RWPE2 (cell line): ENCODE data around the gene LRFN2.

ENCODE experiments used
- ATAC-seq: fragments of 200-7000 bp; cut with Tn5 transposase; 3 replicates; pipeline ENCODE4 v1.9.1; 2021; ENCODE audit warnings: low read depth
- DNase-seq: peaks from one replicate; pipeline ENCODE4 v3.0.0-alpha.2; 2020; ENCODE audit warnings: low spot score
- H3K27ac ChIP-seq: fragments of 450-650 bp; 2 replicates; pipeline ENCODE4 v1.5.1; 2017; ENCODE audit warnings: mild to moderate bottlenecking; ENCODE audit not compliant: poor library complexity, severe bottlenecking
- H3K27me3 ChIP-seq: fragments of 250-450 bp; sonication (Bioruptor Pico); 2 replicates; pipeline ENCODE4 v1.5.1; 2021; ENCODE audit warnings: mild to moderate bottlenecking, moderate library complexity; ENCODE audit not compliant: insufficient read depth, poor library complexity, severe bottlenecking
- H3K36me3 ChIP-seq: fragments of 250-450 bp; sonication (Bioruptor Pico); 2 replicates; pipeline ENCODE4 v1.5.1; 2020; ENCODE audit warnings: low read depth, mild to moderate bottlenecking, moderate library complexity
- H3K4me1 ChIP-seq: fragments of 250-450 bp; sonication (Bioruptor Pico); 2 replicates; pipeline ENCODE4 v1.5.1; 2021; ENCODE audit warnings: mild to moderate bottlenecking, moderate library complexity; ENCODE audit not compliant: insufficient read depth, poor library complexity, severe bottlenecking
- H3K4me3 ChIP-seq: fragments of 250-450 bp; sonication (Bioruptor Pico); 2 replicates; pipeline ENCODE4 v1.5.1; 2021; ENCODE audit warnings: mild to moderate bottlenecking, moderate library complexity; ENCODE audit not compliant: severe bottlenecking
- H3K9me3 ChIP-seq: fragments of 250-450 bp; sonication (Bioruptor Pico); 2 replicates; pipeline ENCODE4 v1.5.1; 2021; ENCODE audit warnings: mild to moderate bottlenecking, moderate library complexity; ENCODE audit not compliant: severe bottlenecking
- CTCF ChIP-seq: fragments of 450-650 bp; IDR thresholded peaks from one replicate; pipeline ENCODE4 v1.5.1; 2017; ENCODE audit warnings: mild to moderate bottlenecking, moderate library complexity; ENCODE audit not compliant: poor library complexity, severe bottlenecking

Gene LRFN2

DNA sequence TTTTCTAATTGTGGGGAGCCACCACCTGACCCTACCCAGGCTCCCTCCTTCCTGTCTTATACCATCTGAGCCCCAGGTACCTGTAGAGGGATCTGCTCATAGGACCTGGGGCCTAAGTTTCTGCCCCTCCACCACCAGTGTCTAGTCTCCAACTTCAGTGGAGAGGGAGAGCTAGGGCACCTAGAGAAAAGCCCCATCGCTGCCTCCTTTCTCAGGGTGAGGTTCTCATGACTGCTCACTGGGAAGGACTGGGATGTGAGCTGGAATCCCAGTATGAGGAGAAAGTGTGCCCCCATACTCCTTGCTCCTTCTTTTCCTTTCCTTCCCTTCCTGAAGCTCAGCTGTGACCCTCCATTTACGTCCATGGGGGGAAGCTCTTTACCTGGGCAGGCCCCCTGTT is 231.6 kb downstream of the LRFN2 start:
- ATAC-seq (no peak), DNase-seq (no peak)
- H3K36me3 ChIP-seq = no peaks in the 10 kb centered on the region
- no peaks in the 10 kb centered on the region for H3K9me3 ChIP-seq
- H3K4me3 ChIP-seq = no peak overlapping the region
- no peak overlapping the region for H3K27ac ChIP-seq
- no peaks in the 10 kb centered on the region for H3K4me1 ChIP-seq
- H3K27me3 ChIP-seq = no peaks in the 10 kb centered on the region
- no peak for TF ChIP-seq CTCF

DNA sequence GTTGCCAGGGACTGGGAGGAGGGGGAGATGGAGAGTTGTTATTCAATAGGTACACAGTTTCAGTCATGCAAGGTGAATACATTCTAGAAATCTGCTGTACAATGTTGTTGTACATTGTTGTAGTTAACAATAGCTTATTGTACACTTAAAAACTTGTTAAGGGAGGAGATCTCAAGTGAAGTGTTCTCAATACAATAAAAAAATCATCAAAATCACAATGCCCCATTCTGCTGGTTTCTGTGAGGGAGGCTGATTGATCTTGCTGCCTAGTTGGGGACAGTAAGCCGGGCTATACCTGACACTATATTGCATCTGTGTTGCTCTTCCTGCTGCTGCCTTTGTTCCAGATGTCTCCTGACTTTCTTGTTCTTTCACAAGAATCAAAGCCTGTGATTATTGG is 232.1 kb downstream of the LRFN2 start:
- no peaks in the 10 kb centered on the region for H3K36me3 ChIP-seq
- no peak overlapping the region for H3K27ac ChIP-seq
- no peaks in the 10 kb centered on the region for H3K9me3 ChIP-seq
- no peaks in the 10 kb centered on the region for H3K4me1 ChIP-seq
- H3K4me3 ChIP-seq = no peak overlapping the region
- H3K27me3 ChIP-seq = no peaks in the 10 kb centered on the region
- TF ChIP-seq CTCF = no peak
- DNase-seq = no peak
- ATAC-seq = no peak

GRCh38 chr6:40353967-40354452 is 233.2 kb downstream of the LRFN2 start:
- Histone ChIP-seq H3K27ac (no peak overlapping the region), H3K36me3 (no peaks in the 10 kb centered on the region), H3K4me1 (no peaks in the 10 kb centered on the region), H3K4me3 (no peak overlapping the region), H3K27me3 (no peaks in the 10 kb centered on the region), H3K9me3 (no peaks in the 10 kb centered on the region)
- ATAC-seq (no peak), DNase-seq (no peak)
- TF ChIP-seq CTCF = no peak

DNA sequence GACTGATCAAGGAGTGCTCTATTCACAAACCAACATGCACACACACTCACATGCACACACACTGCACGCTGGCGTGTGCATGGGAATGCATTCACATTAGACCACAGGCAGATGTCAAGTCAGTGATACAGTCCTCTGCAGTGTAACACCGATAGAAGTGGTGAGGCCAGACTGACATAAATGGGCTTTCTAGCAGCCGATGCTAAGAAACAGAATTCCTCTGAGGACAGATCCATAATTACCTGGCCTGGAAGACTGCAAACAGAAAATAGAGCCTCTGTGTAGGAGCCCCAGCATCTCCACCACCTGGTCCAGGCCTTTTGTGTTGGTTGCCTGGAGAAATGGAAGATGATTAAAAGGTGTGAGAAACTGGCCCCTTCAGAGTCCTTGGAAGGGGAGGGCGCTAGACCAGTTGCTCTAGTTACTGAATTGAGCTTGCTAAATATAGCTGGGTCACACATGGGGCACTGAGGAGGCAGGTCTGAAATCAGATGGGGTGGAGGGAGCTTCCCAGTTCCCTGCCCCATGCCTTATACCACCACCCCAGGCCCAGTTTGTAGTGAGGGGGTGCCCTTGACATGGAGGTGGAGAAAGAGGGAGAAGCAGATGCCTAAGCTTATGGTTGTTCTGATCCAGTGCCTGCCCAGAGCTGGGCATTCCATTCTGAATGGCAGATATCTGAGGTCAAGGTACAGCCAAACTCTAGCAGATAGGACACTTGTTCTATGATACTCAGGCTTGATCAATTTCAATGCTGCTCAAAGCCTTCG is 233.8 kb downstream of the LRFN2 start:
- no peak for TF ChIP-seq CTCF
- Histone ChIP-seq H3K27me3 (no peaks in the 10 kb centered on the region), H3K27ac (no peak overlapping the region), H3K4me3 (no peak overlapping the region), H3K4me1 (no peaks in the 10 kb centered on the region), H3K9me3 (no peaks in the 10 kb centered on the region), H3K36me3 (no peaks in the 10 kb centered on the region)
- no peak for ATAC-seq
- DNase-seq = no peak

DNA sequence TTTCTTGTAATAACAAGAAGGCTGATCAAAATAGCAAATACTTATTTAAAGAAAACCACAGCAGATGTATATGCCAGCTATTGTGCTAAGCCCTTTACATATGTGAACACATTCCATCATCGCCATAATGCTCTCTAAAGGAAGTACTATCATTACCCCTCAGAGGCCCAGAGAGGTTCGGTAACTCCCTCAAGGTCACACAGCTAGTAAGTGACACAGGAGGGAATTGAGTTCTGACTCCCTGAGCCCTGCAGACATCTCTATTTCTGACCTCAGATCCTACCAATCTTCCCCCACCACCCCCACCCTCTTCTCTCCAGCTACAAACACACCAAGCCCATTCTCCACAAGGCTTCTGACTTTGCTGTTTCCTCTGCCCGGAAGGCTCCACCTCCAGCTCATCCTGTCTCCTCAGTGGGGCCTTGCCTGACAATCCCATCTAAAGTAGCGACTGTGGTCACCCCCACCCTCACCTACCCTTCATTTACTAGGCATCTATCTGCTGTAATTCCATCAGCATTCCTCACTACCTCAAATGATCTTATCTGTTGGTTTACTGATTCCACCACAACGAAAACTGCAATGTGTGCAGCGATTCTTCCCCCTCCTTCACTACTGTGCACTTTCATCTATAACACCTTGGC is 234.5 kb downstream of the LRFN2 start:
- no peaks in the 10 kb centered on the region for H3K36me3 ChIP-seq
- H3K27ac ChIP-seq = no peak overlapping the region
- no peak for ATAC-seq
- no peak overlapping the region for H3K4me3 ChIP-seq
- H3K9me3 ChIP-seq = no peaks in the 10 kb centered on the region
- no peak for TF ChIP-seq CTCF
- no peaks in the 10 kb centered on the region for H3K4me1 ChIP-seq
- DNase-seq = no peak
- no peaks in the 10 kb centered on the region for H3K27me3 ChIP-seq
